H1 (cell line): ENCODE measurements around the gene RAPGEF1. TPM values are rescaled to one million over a fixed set of nuclear protein-coding genes. Genes with fewer than 3 reads are reported as not detected.

ENCODE experiments used
- CTCF ChIA-PET: fragments of 300-600 bp; sonication (Branson Sonifier 250); formaldehyde crosslinking; loops from one replicate; lab custom pipeline; 2021; ENCODE audit not compliant: partially characterized antibody; lab: Charles Lee
- POLR2A ChIA-PET: fragments of 300-600 bp; sonication (Branson Sonifier 250); formaldehyde crosslinking; loops from one replicate; lab custom pipeline; 2021; ENCODE audit warnings: inconsistent platforms; ENCODE audit not compliant: partially characterized antibody; lab: Charles Lee
- DNase-seq, 2 experiments: peaks; one replicate each; pipeline versions ENCODE4 v3.0.0 to v3.0.0-alpha.2; 2010 to 2022; ENCODE audit warnings: low spot score in 2 of 2, low read depth in 1 of 2, mixed read lengths in 1 of 2
- FAIRE-seq: peaks from 2 replicates; lab custom pipeline; 2011; peaks lifted over from hg19 to GRCh38; lab: Jason Lieb, UNC
- H2AFZ ChIP-seq: 2 replicates; pipeline ENCODE4 v1.8.1; 2012; ENCODE audit warnings: low read length, inconsistent platforms
- H2AK5ac ChIP-seq: 2 replicates; pipeline ENCODE4 v1.6.1; 2013; ENCODE audit warnings: low read depth, low read length
- H2BK120ac ChIP-seq: replicated peaks from 2 replicates; pipeline ENCODE3; 2013; ENCODE audit warnings: low read depth, low read length, inconsistent platforms
- H2BK12ac ChIP-seq: 2 replicates; pipeline ENCODE4 v1.6.1; 2013; ENCODE audit warnings: low read depth, low read length
- H2BK15ac ChIP-seq: 2 replicates; pipeline ENCODE4 v1.6.1; 2013; ENCODE audit warnings: low read length
- H2BK20ac ChIP-seq: 2 replicates; pipeline ENCODE4 v1.6.1; 2013; ENCODE audit warnings: low read length
- H2BK5ac ChIP-seq: 2 replicates; pipeline ENCODE4 v1.6.1; 2013; ENCODE audit warnings: low read depth, low read length
- H3K14ac ChIP-seq: 2 replicates; pipeline ENCODE4 v1.6.1; 2013; ENCODE audit warnings: inconsistent platforms; ENCODE audit not compliant: insufficient read length
- H3K18ac ChIP-seq: 2 replicates; pipeline ENCODE4 v1.6.1; 2013; ENCODE audit warnings: low read length; ENCODE audit errors: extremely low read depth
- H3K23ac ChIP-seq: 2 replicates; pipeline ENCODE4 v1.6.1; 2013; ENCODE audit warnings: inconsistent platforms; ENCODE audit not compliant: insufficient read length
- H3K23me2 ChIP-seq: 2 replicates; pipeline ENCODE4 v1.6.1; 2013; ENCODE audit warnings: low read depth, low read length
- H3K27ac ChIP-seq: 2 replicates; pipeline ENCODE4 v1.6.1; 2011; ENCODE audit warnings: low read depth, low read length, inconsistent platforms
- H3K27me3 ChIP-seq, 4 experiments: replicated peaks in 1 of 4; 1 replicate in 1 of 4; 2 replicates in 3 of 4; pipeline versions ENCODE4 v1.6.1 to v1.8.1; 2011 to 2013; ENCODE audit warnings: low read length in 3 of 4, mild to moderate bottlenecking in 3 of 4, inconsistent platforms in 2 of 4, mixed read lengths in 2 of 4, moderate library complexity in 1 of 4; ENCODE audit not compliant: control insufficient read depth in 3 of 4, insufficient read depth in 3 of 4; ENCODE audit errors: extremely low read depth in 1 of 4
- H3K36me3 ChIP-seq, 4 experiments: 2 replicates each; pipeline versions ENCODE4 v1.6.1 to v1.8.1; 2011 to 2013; ENCODE audit warnings: mild to moderate bottlenecking in 4 of 4, low read length in 3 of 4, moderate library complexity in 2 of 4, control low read depth in 1 of 4, inconsistent platforms in 1 of 4; ENCODE audit not compliant: insufficient read depth in 4 of 4, control insufficient read depth in 2 of 4
- H3K4ac ChIP-seq: replicated peaks from 2 replicates; pipeline ENCODE3; 2013; ENCODE audit warnings: low read length, low read depth, mixed read lengths, inconsistent platforms; ENCODE audit not compliant: insufficient read length
- H3K4me1 ChIP-seq, 4 experiments: replicated peaks in 1 of 4; 1 replicate in 1 of 4; 2 replicates in 3 of 4; pipeline versions ENCODE4 v1.6.1 to v1.8.1; 2011 to 2013; ENCODE audit warnings: low read length in 3 of 4, inconsistent platforms in 2 of 4, mixed read lengths in 1 of 4; ENCODE audit not compliant: insufficient read depth in 4 of 4, control insufficient read depth in 3 of 4
- H3K4me2 ChIP-seq, 2 experiments: 2 replicates each; pipeline versions ENCODE4 v1.6.1 to v1.8.1; 2011 to 2013; ENCODE audit warnings: low read depth in 2 of 2, low read length in 2 of 2, control low read depth in 1 of 2, inconsistent platforms in 1 of 2, mild to moderate bottlenecking in 1 of 2; ENCODE audit not compliant: insufficient read depth in 1 of 2
- H3K4me3 ChIP-seq, 4 experiments: fragments of 200-600, 300-600 bp in 1 of 4; sonication (generic), shearing (Covaris generic), sonication (Bioruptor Twin) in 1 of 4; 2 replicates each; pipeline versions ENCODE4 v1.5.1 to v1.8.1; 2011 to 2016; ENCODE audit warnings: low read length in 4 of 4, low read depth in 3 of 4, control low read depth in 2 of 4, inconsistent platforms in 2 of 4, mild to moderate bottlenecking in 2 of 4, mixed read lengths in 1 of 4, moderate library complexity in 1 of 4; ENCODE audit not compliant: insufficient read depth in 2 of 4; ENCODE audit errors: extremely low read depth in 1 of 4
- H3K56ac ChIP-seq: replicated peaks from 2 replicates; pipeline ENCODE3; 2013; ENCODE audit warnings: low read depth, mild to moderate bottlenecking, mixed read lengths, low read length, inconsistent platforms; ENCODE audit not compliant: insufficient read length
- H3K79me1 ChIP-seq: 2 replicates; pipeline ENCODE4 v1.6.1; 2013; ENCODE audit warnings: low read depth, low read length, control low read depth
- H3K79me2 ChIP-seq, 2 experiments: 2 replicates each; pipeline versions ENCODE4 v1.6.1 to v1.8.1; 2012 to 2013; ENCODE audit warnings: low read length in 2 of 2, mild to moderate bottlenecking in 2 of 2, inconsistent platforms in 1 of 2; ENCODE audit not compliant: insufficient read depth in 2 of 2, control insufficient read depth in 1 of 2
- H3K9ac ChIP-seq, 4 experiments: replicated peaks in 1 of 4; 1 replicate in 1 of 4; 2 replicates in 3 of 4; pipeline versions ENCODE4 v1.6.1 to v1.8.1; 2011 to 2013; ENCODE audit warnings: low read depth in 3 of 4, low read length in 3 of 4, control low read depth in 2 of 4, mild to moderate bottlenecking in 2 of 4, moderate library complexity in 2 of 4, inconsistent platforms in 1 of 4; ENCODE audit errors: extremely low read depth in 1 of 4
- H3K9me3 ChIP-seq, 2 experiments: 2 replicates each; pipeline versions ENCODE4 v1.6.1 to v1.8.1; 2012 to 2013; ENCODE audit warnings: mild to moderate bottlenecking in 2 of 2, moderate library complexity in 2 of 2, control low read depth in 1 of 2, inconsistent platforms in 1 of 2, low read depth in 1 of 2, low read length in 1 of 2, mixed read lengths in 1 of 2; ENCODE audit not compliant: insufficient read depth in 2 of 2
- H4K20me1 ChIP-seq, 2 experiments: replicated peaks in 1 of 2; 2 replicates each; pipeline versions ENCODE3 to v1.8.1; 2011 to 2013; ENCODE audit warnings: inconsistent platforms in 2 of 2, low read length in 2 of 2, mild to moderate bottlenecking in 1 of 2; ENCODE audit not compliant: insufficient read depth in 2 of 2, control insufficient read depth in 1 of 2
- H4K5ac ChIP-seq: 2 replicates; pipeline ENCODE4 v1.6.1; 2013; ENCODE audit warnings: low read length, low read depth, mixed read lengths, inconsistent platforms; ENCODE audit not compliant: insufficient read length
- H4K8ac ChIP-seq: 2 replicates; pipeline ENCODE4 v1.8.0; 2013; ENCODE audit warnings: mild to moderate bottlenecking, moderate library complexity, low read length, inconsistent platforms; ENCODE audit not compliant: insufficient read depth; ENCODE audit errors: extremely low read depth
- H4K91ac ChIP-seq: replicated peaks from 2 replicates; pipeline ENCODE3; 2013; ENCODE audit warnings: low read length, mixed read lengths, inconsistent platforms; ENCODE audit not compliant: insufficient read length
- WGBS, 2 experiments: shearing (Covaris generic) in 1 of 2; methylation state at CpG; one replicate each; pipeline versions ENCODE4 v1.1.6 to v1.1.7; 2013 to 2015; ENCODE audit warnings: low lambda C conversion rate in 2 of 2, mixed read lengths in 2 of 2, inconsistent platforms in 1 of 2, low coverage in 1 of 2, missing lambda C conversion rate in 1 of 2; ENCODE audit not compliant: insufficient replicate concordance in 2 of 2, insufficient coverage in 1 of 2, insufficient read length in 1 of 2; ENCODE audit errors: extremely low coverage in 1 of 2, missing lambda C conversion rate in 1 of 2; 5-methylcytosine and 5-hydroxymethylcytosine counted together
- polyA plus RNA-seq, 7 experiments: library from polyadenylated mRNA; depleted of rRNA in 3 of 7; stranded (reverse) in 5 of 7; unstranded in 2 of 7; fragments of >200 nt in 5 of 7; fragments of 200-250 nt in 2 of 7; gene quantifications; 1 replicate in 5 of 7; 2 replicates in 1 of 7; 4 replicates in 1 of 7; pipeline versions ENCODE4 v1.2.1 to v1.2.3, GENCODE V29; 2011 to 2013; ENCODE audit warnings: missing spikeins in 2 of 7, mixed read lengths in 2 of 7
- total RNA-seq: library from RNA; stranded (reverse); fragmentation: NEBNext Ultra II Directional; extraction: Animal tissue kit (Norgen Biotek cat#: 25700); gene quantifications from 2 replicates; pipeline ENCODE4 v1.2.1, GENCODE V29; 2021
- TF ChIP-seq, protein P1 (sequence below): fragments of 300-600 bp; sonication (generic); IDR thresholded peaks from 2 replicates; pipeline ENCODE4 v1.7.1; 2012; ENCODE audit warnings: low read length, moderate library complexity, mild to moderate bottlenecking, inconsistent platforms; ENCODE audit not compliant: insufficient replicate concordance

Gene RAPGEF1
- total and polyA plus RNA-seq, 2 of the 8 experiments (the other 6 are each of a cell fraction or from before 2014, with no cell fraction given) = 29.7 to 78.9 TPM

DNA sequence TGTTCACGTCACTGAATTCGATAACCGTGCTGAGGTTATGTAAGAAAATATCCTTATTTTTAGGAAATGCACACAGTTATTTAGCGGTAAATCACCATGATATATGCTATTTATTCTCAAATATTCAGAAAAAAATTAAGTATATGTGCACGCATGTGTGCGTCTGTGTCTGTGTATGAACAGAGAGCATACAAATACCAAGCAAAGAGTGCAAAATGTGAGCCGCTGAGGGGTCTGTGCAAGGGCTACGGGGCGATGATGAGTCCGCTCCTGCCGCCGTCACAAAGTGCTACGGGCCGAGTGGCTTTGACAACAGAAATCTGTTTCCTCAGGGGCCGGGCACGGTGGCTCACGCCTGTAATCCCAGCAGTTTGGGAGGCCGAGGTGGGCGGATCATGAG is 201.9 kb downstream of the RAPGEF1 start:
- Histone ChIP-seq H2BK15ac (no peak overlapping the region), H2AK5ac (no peak overlapping the region), H3K18ac (no peak overlapping the region), H3K4ac (no peak overlapping the region), H3K79me1 (no peaks in the 10 kb centered on the region), H3K79me2 (no peaks in the 10 kb centered on the region), H4K20me1 (no peaks in the 10 kb centered on the region), H3K14ac (no peak overlapping the region), H4K91ac (no peak overlapping the region), H3K4me3 (no peak overlapping the region), H2BK5ac (no peak overlapping the region), H3K23me2 (no peaks in the 10 kb centered on the region), H2BK20ac (no peak overlapping the region), H3K9me3 (peaks cover 8 to 13% of the 10 kb centered on the region in 2 experiments), H3K27me3 (no peaks in the 10 kb centered on the region), H3K36me3 (no peaks in the 10 kb centered on the region), H3K9ac (no peak overlapping the region), H3K23ac (no peak overlapping the region), H3K56ac (no peak overlapping the region), H4K5ac (no peak overlapping the region), H4K8ac (no peak overlapping the region), H3K27ac (no peak overlapping the region), H3K4me2 (no peak overlapping the region), H2BK12ac (no peak overlapping the region), H2AFZ (no peak overlapping the region), H3K4me1 (no peaks in the 10 kb centered on the region), H2BK120ac (no peak overlapping the region)
- DNase-seq (no peak), FAIRE-seq (no peak)
- POLR2A ChIA-PET = no interaction called here
- 90% methylated on average over 19 of the region's 19 CpGs; no CpG with 5 or more reads in 1 of the 2 experiments for WGBS, 2 experiments
- CTCF ChIA-PET = no interaction called here
- TF ChIP-seq, protein P1, sequence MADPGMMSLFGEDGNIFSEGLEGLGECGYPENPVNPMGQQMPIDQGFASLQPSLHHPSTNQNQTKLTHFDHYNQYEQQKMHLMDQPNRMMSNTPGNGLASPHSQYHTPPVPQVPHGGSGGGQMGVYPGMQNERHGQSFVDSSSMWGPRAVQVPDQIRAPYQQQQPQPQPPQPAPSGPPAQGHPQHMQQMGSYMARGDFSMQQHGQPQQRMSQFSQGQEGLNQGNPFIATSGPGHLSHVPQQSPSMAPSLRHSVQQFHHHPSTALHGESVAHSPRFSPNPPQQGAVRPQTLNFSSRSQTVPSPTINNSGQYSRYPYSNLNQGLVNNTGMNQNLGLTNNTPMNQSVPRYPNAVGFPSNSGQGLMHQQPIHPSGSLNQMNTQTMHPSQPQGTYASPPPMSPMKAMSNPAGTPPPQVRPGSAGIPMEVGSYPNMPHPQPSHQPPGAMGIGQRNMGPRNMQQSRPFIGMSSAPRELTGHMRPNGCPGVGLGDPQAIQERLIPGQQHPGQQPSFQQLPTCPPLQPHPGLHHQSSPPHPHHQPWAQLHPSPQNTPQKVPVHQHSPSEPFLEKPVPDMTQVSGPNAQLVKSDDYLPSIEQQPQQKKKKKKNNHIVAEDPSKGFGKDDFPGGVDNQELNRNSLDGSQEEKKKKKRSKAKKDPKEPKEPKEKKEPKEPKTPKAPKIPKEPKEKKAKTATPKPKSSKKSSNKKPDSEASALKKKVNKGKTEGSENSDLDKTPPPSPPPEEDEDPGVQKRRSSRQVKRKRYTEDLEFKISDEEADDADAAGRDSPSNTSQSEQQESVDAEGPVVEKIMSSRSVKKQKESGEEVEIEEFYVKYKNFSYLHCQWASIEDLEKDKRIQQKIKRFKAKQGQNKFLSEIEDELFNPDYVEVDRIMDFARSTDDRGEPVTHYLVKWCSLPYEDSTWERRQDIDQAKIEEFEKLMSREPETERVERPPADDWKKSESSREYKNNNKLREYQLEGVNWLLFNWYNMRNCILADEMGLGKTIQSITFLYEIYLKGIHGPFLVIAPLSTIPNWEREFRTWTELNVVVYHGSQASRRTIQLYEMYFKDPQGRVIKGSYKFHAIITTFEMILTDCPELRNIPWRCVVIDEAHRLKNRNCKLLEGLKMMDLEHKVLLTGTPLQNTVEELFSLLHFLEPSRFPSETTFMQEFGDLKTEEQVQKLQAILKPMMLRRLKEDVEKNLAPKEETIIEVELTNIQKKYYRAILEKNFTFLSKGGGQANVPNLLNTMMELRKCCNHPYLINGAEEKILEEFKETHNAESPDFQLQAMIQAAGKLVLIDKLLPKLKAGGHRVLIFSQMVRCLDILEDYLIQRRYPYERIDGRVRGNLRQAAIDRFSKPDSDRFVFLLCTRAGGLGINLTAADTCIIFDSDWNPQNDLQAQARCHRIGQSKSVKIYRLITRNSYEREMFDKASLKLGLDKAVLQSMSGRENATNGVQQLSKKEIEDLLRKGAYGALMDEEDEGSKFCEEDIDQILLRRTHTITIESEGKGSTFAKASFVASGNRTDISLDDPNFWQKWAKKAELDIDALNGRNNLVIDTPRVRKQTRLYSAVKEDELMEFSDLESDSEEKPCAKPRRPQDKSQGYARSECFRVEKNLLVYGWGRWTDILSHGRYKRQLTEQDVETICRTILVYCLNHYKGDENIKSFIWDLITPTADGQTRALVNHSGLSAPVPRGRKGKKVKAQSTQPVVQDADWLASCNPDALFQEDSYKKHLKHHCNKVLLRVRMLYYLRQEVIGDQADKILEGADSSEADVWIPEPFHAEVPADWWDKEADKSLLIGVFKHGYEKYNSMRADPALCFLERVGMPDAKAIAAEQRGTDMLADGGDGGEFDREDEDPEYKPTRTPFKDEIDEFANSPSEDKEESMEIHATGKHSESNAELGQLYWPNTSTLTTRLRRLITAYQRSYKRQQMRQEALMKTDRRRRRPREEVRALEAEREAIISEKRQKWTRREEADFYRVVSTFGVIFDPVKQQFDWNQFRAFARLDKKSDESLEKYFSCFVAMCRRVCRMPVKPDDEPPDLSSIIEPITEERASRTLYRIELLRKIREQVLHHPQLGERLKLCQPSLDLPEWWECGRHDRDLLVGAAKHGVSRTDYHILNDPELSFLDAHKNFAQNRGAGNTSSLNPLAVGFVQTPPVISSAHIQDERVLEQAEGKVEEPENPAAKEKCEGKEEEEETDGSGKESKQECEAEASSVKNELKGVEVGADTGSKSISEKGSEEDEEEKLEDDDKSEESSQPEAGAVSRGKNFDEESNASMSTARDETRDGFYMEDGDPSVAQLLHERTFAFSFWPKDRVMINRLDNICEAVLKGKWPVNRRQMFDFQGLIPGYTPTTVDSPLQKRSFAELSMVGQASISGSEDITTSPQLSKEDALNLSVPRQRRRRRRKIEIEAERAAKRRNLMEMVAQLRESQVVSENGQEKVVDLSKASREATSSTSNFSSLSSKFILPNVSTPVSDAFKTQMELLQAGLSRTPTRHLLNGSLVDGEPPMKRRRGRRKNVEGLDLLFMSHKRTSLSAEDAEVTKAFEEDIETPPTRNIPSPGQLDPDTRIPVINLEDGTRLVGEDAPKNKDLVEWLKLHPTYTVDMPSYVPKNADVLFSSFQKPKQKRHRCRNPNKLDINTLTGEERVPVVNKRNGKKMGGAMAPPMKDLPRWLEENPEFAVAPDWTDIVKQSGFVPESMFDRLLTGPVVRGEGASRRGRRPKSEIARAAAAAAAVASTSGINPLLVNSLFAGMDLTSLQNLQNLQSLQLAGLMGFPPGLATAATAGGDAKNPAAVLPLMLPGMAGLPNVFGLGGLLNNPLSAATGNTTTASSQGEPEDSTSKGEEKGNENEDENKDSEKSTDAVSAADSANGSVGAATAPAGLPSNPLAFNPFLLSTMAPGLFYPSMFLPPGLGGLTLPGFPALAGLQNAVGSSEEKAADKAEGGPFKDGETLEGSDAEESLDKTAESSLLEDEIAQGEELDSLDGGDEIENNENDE = no peak
